ENCODE results near the gene PALB2.

The PALB2 gene

DNA sequence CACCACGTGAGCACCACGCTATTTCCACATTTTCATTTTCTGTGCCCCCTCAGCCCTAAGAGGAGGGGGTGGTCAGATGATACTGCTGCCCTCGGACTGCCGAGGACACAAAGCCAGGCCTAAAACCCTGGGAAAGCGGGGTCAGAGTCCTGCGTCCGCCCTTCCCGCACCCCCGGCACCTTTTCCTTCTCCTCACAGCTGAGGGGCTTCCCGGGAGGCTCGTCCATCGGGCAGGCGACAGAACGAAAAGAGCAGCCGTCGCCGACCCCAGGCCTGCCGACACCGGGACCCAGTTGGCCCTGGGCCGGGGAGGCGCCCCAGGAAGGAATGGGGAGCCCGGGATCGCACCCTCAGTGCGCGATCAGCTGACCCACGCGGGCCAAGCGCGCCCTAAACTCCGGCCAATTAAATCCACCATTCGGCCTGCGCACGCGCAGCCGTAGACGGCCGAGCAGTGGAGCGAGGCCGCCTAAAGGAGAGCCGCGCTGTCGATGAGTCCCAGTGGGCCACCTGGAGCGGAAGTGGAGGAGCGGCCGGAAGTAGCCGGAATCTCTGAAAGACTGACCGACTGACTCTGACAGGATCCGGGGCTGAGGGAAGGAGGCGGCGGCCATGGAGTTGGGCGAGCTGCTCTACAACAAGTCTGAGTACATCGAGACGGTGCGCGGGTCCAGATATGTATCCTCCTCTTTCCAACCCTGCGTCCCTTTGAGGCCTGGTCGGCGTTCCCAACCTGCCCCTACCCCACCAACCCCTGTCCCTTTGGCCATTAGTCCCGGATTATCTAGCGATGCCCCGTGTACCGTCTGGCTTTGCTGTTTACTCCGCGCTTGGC is at the start of gene PALB2, which contains the start of gene DCTN5:
PALB2 (minus strand) TSS at position 380 of the 835 bp plus-strand sequence; CDS start at position 227, 153 bp downstream.
DCTN5 (plus strand) TSS at position 536 of the 835 bp plus-strand sequence; CDS start at position 613, 77 bp downstream.
- DNase-seq = peak; percentile 93
- in situ Hi-C loops (cut with MboI; ENCODE audit: low pct_unique_long_range_greater_than_20kb, low sequenced_read_pairs) = no loop called here

DNA sequence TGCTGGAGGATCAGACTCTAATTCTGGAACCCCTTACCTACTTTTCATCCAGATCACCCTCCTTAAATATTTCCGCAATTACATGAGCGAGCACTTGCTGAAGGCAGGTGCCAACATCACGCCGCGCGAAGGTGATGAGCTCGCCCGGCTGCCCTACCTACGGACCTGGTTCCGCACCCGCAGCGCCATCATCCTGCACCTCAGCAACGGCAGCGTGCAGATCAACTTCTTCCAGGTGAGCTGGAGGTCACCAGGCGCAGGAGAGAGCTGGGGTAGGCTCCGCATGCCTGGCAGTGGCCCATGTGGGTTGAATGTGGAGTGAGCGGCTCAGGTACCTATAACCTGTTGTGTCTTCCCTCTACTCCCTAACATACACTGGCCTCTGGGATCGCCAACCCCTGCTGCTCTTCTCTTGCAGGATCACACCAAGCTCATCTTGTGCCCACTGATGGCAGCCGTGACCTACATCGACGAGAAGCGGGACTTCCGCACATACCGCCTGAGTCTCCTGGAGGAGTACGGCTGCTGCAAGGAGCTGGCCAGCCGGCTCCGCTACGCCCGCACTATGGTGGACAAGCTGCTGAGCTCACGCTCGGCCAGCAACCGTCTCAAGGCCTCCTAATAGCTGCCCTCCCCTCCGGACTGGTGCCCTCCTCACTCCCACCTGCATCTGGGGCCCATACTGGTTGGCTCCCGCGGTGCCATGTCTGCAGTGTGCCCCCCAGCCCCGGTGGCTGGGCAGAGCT is 48.5 kb upstream of the PALB2 start:
- DNase-seq = no peak
- in situ Hi-C loops (cut with MboI; ENCODE audit: low pct_unique_long_range_greater_than_20kb, low sequenced_read_pairs) = no loop called here

DNA sequence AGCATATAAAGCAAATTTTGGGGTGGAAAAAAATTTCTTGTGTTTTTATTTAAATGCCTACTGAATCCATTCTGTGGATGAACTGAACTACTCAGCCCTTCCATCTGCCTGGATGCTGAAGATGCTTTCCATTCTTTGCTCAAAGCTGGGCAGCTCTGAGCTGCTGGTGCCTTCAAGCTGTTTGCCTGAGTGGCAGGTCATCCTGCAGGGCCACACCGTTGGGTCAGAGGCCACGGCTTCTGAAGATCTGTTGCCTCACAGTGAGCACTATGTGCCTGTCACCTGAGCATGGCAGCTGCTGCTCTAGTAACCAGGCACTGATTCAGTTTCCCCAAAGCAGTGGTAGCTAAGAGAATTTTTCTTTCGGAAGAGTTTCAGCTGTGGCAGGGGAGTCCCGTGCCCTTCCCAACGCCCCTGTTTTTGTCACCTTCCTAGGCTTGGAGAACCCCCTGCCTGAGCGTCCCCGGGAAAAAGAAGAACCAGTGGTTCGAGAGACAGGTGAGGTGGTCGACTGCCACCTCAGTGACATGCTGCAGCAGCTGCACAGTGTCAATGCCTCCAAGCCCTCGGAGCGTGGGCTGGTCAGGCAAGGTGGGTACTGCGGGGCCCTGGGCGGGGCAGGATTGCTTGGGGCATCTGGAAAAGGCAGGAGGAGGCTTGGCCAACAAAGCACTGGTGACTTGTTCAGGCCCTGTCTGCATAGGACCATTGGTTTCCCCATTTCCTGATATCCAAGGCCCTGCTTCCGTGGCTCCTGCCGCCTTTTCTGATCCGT is 46.1 kb upstream of the PALB2 start:
- no peak for DNase-seq
- in situ Hi-C loops (cut with MboI; ENCODE audit: low pct_unique_long_range_greater_than_20kb, low sequenced_read_pairs) = no loop called here

DNA sequence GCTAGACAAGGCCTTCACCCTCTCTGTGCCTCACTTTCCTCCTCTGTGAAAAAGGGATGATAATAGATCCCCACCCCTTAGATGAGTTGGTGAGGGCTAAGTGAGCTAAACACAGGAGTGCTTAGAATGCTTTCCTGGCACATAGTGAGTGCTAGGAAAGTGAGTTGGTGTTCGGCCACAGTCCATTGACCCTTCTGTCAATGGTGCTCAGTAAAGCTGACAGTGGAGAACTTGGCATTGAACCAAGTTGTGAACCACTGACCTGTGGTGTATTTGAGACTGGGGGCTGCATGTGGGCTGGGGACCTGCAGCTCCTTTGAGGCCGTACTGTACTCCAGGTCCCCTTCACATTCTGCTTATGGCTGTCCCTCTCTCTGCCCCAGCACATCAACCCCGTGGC is 42.4 kb upstream of the PALB2 start:
- in situ Hi-C loops (cut with MboI; ENCODE audit: low pct_unique_long_range_greater_than_20kb, low sequenced_read_pairs) = no loop called here
- DNase-seq = no peak

DNA sequence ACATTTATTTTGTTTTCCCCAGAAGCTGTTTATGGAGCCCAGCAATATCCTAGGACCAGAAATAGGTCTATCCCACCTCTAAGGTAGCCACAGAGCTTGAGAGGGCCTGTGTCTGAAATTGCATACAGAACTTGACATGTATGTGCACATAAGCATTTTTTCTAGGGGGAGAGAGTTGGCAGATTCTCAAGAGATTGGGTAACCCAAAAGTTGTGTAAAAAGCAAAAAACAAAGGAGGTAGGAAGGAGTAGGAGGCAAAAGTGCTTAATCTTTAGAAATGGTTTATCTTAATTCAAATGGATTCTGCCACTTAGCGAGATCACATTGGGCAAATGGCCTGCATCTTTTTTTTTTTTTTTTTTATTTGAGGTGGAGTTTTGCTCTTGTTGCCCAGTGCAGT is 41.1 kb upstream of the PALB2 start:
- in situ Hi-C loops (cut with MboI; ENCODE audit: low pct_unique_long_range_greater_than_20kb, low sequenced_read_pairs) = no loop called here
- no peak for DNase-seq

DNA sequence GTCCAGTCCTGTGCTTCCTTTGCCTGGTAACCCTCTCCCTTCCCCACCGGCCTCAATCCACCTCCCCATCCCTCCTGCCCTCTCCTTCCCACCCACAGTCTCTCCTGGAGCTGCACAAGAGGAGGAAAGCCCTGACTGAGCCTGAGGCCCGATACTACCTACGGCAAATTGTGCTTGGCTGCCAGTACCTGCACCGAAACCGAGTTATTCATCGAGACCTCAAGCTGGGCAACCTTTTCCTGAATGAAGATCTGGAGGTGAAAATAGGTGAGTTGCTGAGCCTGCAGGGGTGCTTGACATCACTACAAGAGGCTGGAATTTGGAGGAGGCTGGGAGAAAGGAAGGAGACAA is 38.9 kb upstream of the PALB2 start:
- in situ Hi-C loops (cut with MboI; ENCODE audit: low pct_unique_long_range_greater_than_20kb, low sequenced_read_pairs) = no loop called here
- no peak for DNase-seq

DNA sequence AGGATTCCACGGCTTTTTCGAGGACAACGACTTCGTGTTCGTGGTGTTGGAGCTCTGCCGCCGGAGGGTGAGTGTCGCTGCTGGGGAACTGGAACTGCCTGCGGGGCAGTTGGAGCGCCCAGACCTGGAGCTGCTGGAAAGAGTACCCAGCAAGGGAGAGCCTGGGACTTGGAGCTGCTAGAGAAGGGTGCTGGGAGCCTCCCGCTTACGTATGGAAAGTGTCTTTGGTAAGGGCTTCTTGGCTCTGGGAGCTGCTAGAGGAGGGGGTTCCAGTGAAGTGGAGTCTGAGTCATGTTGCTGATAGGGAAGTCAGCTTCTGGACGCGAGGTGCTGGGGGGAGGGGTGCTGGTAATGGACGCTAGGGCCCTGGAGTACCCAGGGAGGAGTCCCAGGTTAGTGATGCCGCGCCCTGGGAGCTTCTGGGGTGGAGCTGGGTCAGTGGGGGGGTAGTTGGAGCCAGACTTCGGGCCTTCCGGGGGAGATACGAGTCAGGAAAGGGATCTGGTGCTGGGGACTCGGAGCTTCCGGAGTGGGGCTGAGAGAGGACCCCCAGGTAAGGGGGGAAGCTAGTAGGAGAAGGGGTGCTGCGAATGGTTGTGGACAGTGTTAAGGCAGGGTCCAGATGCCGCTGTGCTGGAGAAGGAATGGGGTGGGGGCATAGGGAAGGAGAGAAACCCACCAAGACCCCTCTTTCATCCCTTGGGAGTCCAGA is 38.3 kb upstream of the PALB2 start:
- peak; percentile 69 for DNase-seq
- in situ Hi-C loops (cut with MboI; ENCODE audit: low pct_unique_long_range_greater_than_20kb, low sequenced_read_pairs) = no loop called here

DNA sequence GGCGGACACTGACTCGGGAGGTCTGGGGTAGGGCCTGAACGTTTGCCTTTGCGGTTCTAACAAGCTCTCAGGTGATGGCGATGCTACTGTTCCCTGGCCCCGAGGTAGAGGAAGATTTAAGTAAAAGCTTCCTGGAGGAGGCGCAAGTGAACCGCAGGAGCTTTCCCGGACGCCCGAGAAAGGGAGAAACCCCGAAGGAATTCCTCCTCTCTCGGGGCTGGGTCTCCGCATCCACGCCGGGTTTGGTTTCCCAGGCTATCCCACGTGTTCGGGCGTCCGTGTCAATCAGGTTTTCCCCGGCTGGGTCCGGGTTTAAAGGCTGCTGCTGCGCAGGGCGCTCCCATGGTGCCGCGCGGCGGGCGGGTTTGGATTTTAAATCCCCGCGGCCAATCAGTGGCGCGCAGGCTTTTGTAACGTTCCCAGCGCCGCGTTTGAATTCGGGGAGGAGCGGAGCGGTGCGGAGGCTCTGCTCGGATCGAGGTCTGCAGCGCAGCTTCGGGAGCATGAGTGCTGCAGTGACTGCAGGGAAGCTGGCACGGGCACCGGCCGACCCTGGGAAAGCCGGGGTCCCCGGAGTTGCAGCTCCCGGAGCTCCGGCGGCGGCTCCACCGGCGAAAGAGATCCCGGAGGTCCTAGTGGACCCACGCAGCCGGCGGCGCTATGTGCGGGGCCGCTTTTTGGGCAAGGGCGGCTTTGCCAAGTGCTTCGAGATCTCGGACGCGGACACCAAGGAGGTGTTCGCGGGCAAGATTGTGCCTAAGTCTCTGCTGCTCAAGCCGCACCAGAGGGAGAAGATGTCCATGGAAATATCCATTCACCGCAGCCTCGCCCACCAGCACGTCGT is 37.5 kb upstream of the PALB2 start, which contains the start of gene PLK1:
PLK1 (plus strand) TSS at position 460 of the 844 bp plus-strand sequence; CDS start at position 504, 44 bp downstream.
- in situ Hi-C loops (cut with MboI; ENCODE audit: low pct_unique_long_range_greater_than_20kb, low sequenced_read_pairs) = no loop called here

DNA sequence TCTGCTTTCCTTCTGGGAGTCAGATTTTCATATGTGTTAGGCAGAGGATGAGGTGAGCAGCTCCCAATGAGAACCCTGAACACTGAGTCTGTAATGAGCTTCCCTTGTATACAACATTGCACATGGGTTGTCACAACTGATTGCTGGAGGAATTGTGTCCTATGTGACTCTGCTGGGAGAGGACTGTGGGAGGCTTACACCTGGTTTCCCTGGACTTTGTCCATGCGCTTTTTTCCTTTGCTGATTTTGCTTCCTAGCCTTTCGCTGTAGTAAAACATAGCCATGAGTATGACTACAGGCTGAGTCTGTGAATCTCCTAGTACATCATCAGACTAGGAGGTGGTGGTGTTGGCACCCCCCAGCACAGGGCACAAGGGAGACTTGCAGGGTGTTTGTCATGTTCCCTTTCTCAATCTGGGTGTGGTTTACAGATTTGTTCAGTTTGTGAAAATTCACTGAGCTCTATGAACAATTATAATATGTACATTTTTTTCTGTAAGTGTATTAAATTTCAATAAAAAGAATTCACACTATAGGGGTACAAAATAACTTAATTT is 35.9 kb upstream of the PALB2 start:
- in situ Hi-C loops (cut with MboI; ENCODE audit: low pct_unique_long_range_greater_than_20kb, low sequenced_read_pairs) = no loop called here
- no peak for DNase-seq

More for the DNA sequence above, 37.5 kb upstream of the PALB2 start, which contains the start of gene PLK1:
- peak; percentile 93 for DNase-seq

DNA sequence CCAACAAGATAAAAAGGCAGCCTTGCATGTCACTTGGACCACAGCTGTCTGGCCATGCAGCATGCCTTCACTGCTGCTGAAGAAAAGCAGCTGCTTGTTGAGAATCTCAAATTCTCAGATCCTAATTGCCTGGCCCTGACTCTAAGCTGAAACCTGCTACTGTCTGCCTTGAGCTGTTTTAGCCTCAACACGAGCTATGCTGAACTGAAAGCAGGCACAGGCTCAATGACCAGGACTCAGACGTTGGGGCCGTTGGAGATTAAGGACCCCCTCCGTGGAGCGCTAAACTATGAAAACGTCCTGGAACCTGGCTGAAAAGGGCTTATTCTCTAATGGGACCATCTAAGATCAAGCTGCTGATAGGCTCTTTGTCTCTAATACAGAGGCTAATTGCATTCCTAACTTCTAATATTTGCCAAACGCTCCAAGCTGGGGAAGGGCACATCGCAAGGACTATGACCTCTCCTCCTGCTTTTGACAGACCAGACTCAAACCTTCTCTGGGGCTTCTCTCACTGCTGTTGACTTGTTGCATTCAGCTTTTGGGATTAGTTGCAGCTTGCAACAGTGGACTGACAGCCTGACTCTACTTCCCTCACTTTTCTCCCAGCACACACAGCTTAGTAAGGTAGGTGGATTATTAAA is 33.0 kb upstream of the PALB2 start:
- in situ Hi-C loops (cut with MboI; ENCODE audit: low pct_unique_long_range_greater_than_20kb, low sequenced_read_pairs) = no loop called here
- no peak for DNase-seq

DNA sequence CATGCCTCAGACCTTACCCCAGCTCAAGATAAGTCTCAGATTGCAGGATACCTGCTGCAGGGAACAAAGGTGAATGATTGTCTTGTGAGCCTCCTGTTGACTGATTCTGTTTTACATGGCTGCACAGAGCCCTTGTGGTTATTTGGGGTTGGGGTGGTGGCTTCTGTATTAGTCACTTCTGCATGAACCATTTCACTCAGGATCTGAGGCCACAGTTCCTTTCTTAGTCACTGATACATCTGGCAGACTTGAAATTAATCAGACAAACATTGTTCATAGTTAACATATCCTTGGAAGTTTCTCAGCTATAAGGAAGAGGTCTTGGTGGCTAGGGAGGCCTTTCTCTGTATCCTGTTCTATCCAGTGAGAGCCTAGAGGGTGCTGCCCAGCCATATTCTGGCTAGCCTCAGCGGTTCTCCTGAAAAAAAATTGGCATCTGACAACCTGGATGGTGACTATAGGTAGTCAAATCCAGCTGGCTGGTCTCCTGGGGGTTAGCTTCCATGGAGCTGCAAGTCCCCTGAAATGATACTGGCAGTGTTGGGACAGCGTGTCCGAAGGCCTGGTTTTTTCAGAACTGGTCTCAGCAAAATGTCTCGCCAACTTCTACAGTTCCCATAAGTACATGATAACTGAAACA is 29.1 kb upstream of the PALB2 start:
- in situ Hi-C loops (cut with MboI; ENCODE audit: low pct_unique_long_range_greater_than_20kb, low sequenced_read_pairs) = no loop called here
- DNase-seq = no peak

DNA sequence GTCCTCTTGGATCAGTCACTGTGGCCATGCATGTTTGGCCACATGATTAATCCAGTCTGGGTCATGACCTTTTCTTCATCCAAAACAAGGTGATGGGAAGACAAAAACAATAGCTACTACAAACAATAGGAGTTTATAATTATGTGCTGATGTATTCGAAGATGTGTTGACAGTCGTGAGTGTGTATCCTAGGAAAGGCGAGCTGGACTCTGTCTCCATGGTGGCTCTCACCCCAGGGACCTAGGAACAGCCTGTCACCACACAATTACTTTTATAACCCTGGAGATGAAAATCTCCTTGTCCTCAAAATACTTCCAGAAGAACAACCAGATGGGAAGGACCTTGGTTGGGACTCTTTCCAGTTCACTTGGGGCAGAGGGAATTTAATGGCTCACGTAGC is 27.8 kb upstream of the PALB2 start:
- no peak for DNase-seq
- in situ Hi-C loops (cut with MboI; ENCODE audit: low pct_unique_long_range_greater_than_20kb, low sequenced_read_pairs) = no loop called here

DNA sequence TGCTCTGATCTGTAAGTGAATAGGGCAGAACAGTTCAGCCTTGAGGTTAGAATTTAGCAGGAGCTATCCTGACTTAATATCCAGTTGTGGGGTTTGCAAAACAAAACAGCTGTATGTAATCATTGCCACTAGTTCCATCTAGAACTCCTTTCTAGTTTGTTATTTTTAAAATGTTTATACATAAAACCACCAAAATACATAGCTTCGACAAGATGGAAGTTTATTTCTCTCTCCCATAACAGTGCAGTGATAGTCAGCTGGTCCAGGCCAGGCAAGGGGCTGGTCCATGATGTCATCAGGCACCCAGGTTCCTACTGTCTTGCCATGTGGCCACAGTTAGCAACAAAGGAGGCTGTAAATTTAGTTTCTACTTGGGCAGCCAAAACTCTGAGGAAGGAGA is 27.1 kb upstream of the PALB2 start:
- in situ Hi-C loops (cut with MboI; ENCODE audit: low pct_unique_long_range_greater_than_20kb, low sequenced_read_pairs) = no loop called here
- no peak for DNase-seq

DNA sequence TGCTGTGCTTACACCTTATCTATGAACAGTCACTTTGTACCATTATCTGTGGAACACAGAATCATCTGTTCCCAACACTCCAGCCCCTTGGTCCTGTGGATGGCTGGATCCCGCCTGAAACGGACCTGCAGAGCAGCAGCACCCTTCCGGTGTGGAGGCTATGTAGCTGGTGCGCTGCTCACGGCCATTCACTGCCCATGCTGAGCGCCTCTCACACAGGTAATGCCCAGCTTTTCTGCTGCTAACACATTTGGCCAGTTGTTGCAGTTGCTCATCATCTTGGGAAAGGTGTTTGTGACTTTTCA is 26.2 kb upstream of the PALB2 start:
- DNase-seq = no peak
- in situ Hi-C loops (cut with MboI; ENCODE audit: low pct_unique_long_range_greater_than_20kb, low sequenced_read_pairs) = no loop called here

DNA sequence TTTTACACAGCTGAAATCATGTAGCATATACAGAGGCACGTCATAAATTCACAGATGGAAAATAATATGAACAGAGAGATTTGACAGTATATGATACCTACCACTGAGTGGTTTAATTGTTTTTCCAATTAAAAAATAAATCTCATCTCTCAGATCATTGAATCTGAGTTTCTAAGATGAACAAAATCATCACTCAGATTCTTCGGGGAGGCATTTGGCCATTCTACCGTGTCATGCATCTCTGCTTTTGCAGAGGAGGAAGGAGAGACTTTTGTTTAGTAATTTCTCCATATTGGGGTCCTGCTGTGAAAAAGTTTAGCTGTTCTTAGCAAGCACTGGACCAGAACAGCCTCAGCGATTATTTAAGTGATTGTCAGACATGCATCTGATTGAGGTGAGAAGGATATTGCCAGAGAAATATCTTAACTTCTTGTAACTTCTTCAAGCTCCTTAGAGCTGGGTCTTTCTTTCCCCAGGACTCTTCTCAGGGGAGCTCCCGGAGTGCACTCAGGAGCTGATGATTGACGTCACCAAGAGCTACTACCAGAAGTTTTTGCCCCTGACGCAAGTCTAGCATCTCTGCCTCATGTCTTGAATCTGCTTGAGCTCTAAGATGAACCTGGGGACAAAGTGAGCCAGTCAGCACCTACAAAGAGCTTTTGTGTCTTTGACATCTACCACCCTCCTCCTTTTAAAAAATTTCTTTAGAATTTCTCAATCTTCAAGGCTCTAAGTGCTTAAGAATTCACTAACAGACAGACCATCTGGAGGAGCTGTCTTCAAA is 25.7 kb upstream of the PALB2 start:
- DNase-seq = no peak
- in situ Hi-C loops (cut with MboI; ENCODE audit: low pct_unique_long_range_greater_than_20kb, low sequenced_read_pairs) = no loop called here

DNA sequence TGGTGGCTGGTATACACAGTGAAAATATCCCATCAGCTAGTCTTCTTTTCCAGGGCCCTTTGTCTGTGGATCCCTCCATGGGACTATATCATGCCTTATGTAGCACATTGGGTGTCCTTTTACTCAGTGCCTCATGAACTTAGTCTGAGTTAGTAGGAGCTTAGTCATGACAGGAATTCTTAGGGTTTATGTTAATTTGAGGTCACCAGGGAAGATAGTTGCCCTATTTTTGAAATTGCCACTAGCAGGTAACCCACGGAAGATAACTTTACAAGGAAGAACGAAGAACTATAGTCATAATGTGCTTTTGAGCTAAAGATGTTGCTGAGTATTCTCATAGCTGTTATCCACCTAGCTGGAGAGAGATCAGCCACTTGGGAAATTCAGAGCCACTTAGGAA is 22.8 kb upstream of the PALB2 start:
- no peak for DNase-seq
- in situ Hi-C loops (cut with MboI; ENCODE audit: low pct_unique_long_range_greater_than_20kb, low sequenced_read_pairs) = no loop called here

Data from KBM-7 (cell line).